Adipose tissue (tissue), 3 donors: Measurements from ENCODE around the gene HSPG2. TPM values are rescaled to one million over a fixed set of nuclear protein-coding genes. Genes with fewer than 3 reads are reported as not detected.

Experiments
- H3K27ac ChIP-seq: one replicate; pipeline ENCODE4 v1.5.1; 2013; ENCODE audit warnings: low read depth, low read length
- WGBS, 3 donors: extraction: QIAGEN DNeasy Blood & Tissue Kit; methylation state at CpG; one replicate each; pipeline ENCODE4 v1.1.7; 2013; 5-methylcytosine and 5-hydroxymethylcytosine counted together
- polyA plus RNA-seq, 3 donors: library from polyadenylated mRNA; stranded (reverse); fragments of 200-250 nt; gene quantifications; one replicate each; pipeline ENCODE4 v1.2.3, GENCODE V29; 2013
- donor health status: healthy with polysubstance abuse.
- donor health status: Bipolar disorder and iron deficiency.
- donor health status: healthy.

The HSPG2 gene
- polyA plus RNA-seq, 3 donors: 34.7 to 225 (median 214) TPM

GRCh38 chr1:21775985-21776562, 161.0 kb downstream of the HSPG2 start:
- H3K27ac ChIP-seq: no peak overlapping the region

GRCh38 chr1:21775550-21775914, 161.6 kb downstream of the HSPG2 start:
- 39 to 54% (median 44%) methylated on average over 2 of the region's 2 CpGs for WGBS, 3 donors
- no peak overlapping the region for H3K27ac ChIP-seq

- no peak overlapping the region for H3K27ac ChIP-seq
- WGBS, 3 donors: 91 to 95% (median 93%) methylated on average over 15 of the region's 15 CpGs
These were observed 162.1 kb downstream of the HSPG2 start for GRCh38 chr1:21774835-21775549.

- 31 to 52% (median 43%) methylated on average over 3 of the region's 3 CpGs for WGBS, 3 donors
- no peak overlapping the region for H3K27ac ChIP-seq
These were observed 163.5 kb downstream of the HSPG2 start for GRCh38 chr1:21773585-21773984.

Other genes starting within 250 kb of the HSPG2 start
- gene USP48, start 154.2 kb downstream of the HSPG2 start, polyA plus RNA-seq: 10 to 100 TPM; 13.0 to 20.5 (median 14.8) TPM
- 1 to 10 TPM in 2 of 3 donors, under 1 TPM in 1; 0.63 to 6.7 (median 2.9) TPM for gene LDLRAD2, start 125.0 kb downstream of the HSPG2 start, polyA plus RNA-seq
- gene CELA3B, start 39.7 kb upstream of the HSPG2 start, polyA plus RNA-seq: over 10,000 TPM in 1 of 3 donors, 1 to 10 TPM in 2; 1.2 to 11,522 (median 8.1) TPM
- over 10,000 TPM in 1 of 3 donors, 10 to 100 TPM in 1, 1 to 10 TPM in 1; 5.3 to 36,211 (median 17.7) TPM for gene CELA3A, start 64.3 kb upstream of the HSPG2 start, polyA plus RNA-seq
- gene CDC42, start 115.4 kb upstream of the HSPG2 start, polyA plus RNA-seq: 100 to 1,000 TPM in 2 of 3 donors, 10 to 100 TPM in 1; 55.3 to 184 (median 159) TPM
- 1 to 10 TPM in 1 of 3 donors, under 1 TPM in 2; 0.24 to 1.0 (median 0.45) TPM for gene WNT4, start 205.8 kb upstream of the HSPG2 start, polyA plus RNA-seq